ENCODE measurements around the gene SLC39A10. TPM values are rescaled to one million over a fixed set of nuclear protein-coding genes. Genes with fewer than 3 reads are reported as not detected.

Gene SLC39A10
- total and polyA plus RNA-seq, 9 donors = 9.1 to 33.5 (median 26.4) TPM

DNA sequence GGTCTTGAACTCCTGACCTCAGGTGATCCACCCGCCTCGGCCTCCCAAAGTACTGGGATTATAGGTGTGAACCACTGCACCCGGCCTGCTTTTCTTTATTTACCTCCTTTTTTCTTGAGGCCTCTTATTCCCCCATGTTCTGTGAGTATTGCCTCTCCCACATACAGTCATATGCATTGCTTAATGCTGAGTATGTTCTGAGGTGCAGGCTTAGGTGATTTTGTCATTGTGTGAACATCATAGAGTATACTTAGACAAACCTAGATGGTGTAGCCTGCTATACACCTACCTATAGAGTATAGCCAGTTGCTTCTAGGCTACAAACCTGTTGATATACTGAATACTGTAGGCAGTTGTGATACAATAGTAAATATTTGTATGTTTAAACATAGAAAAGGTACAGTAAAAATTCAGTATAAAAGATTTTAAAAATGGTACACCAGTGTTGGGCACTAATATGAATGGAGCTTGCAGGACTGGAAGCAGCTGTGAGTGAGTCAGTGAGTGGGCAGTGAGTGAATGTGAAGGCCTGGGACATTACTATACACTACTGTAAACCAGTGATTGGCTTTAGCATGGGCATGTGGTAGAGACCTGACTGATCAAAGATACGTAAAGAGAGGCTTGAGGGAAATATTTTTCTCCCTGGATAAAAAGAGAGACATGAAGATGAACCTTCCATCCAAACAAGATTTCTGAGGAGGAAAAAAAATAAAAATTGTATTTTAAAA is 17.6 kb downstream of the SLC39A10 start:
- no peak overlapping the region for H3K27ac ChIP-seq
- H3K9me3 ChIP-seq = no peaks in the 10 kb centered on the region
- DNase-seq = no peak
- no peaks in the 10 kb centered on the region for H3K4me1 ChIP-seq (ENCODE audit: insufficient read depth)
- no peaks in the 10 kb centered on the region for H3K36me3 ChIP-seq
- TF ChIP-seq POLR2A (IDR thresholded peaks at IDR 0.05) = no peak
- TF ChIP-seq EP300 (IDR thresholded peaks at IDR 0.05) = no peak
- TF ChIP-seq, protein P1, sequence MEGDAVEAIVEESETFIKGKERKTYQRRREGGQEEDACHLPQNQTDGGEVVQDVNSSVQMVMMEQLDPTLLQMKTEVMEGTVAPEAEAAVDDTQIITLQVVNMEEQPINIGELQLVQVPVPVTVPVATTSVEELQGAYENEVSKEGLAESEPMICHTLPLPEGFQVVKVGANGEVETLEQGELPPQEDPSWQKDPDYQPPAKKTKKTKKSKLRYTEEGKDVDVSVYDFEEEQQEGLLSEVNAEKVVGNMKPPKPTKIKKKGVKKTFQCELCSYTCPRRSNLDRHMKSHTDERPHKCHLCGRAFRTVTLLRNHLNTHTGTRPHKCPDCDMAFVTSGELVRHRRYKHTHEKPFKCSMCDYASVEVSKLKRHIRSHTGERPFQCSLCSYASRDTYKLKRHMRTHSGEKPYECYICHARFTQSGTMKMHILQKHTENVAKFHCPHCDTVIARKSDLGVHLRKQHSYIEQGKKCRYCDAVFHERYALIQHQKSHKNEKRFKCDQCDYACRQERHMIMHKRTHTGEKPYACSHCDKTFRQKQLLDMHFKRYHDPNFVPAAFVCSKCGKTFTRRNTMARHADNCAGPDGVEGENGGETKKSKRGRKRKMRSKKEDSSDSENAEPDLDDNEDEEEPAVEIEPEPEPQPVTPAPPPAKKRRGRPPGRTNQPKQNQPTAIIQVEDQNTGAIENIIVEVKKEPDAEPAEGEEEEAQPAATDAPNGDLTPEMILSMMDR (IDR thresholded peaks at IDR 0.05) = no peak
- H3K27me3 ChIP-seq = no peaks in the 10 kb centered on the region
- no peak overlapping the region for H3K4me3 ChIP-seq
- intact Hi-C loops (cut with DNase I) = no loop called here
- WGBS, 3 donors = 95 to 98% (median 97%) methylated on average over 4 of the region's 4 CpGs

DNA sequence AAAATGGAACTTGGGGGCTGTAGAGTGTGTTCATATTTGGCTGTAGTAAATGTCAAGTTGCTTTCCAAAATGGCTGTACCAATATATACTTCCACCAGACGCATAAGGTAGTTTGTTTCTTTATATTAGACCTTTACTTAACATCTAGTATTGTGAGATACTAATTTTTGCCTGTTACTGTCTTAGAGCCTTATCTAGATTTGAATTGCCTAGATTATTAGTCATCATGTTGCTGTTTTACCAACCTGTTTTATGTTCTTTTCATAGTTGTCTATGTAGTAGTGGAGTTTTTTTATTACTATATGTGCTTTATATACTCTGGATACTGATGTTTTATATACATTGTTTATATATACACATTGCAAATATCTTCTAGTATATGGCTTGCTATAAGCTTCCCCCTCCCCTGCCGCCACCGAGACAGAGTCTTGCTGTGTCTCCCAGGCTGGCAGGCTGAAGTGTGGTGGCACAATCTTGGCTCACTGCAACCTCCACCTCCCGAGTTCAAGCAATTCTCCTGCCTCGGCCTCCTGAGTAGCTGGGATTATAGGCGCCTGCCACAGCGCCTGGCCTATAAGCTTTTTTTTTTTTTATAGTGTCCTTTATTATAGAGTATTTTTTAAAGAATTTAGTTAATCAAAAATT is 18.9 kb downstream of the SLC39A10 start:
- intact Hi-C loops (cut with DNase I) = no loop called here
- TF ChIP-seq, protein P1 (IDR thresholded peaks at IDR 0.05) = no peak
- TF ChIP-seq POLR2A (IDR thresholded peaks at IDR 0.05) (no peak), EP300 (IDR thresholded peaks at IDR 0.05) (no peak)
- Histone ChIP-seq H3K27me3 (no peaks in the 10 kb centered on the region), H3K27ac (no peak overlapping the region), H3K9me3 (no peaks in the 10 kb centered on the region), H3K4me1 (ENCODE audit: insufficient read depth) (no peaks in the 10 kb centered on the region), H3K36me3 (no peaks in the 10 kb centered on the region), H3K4me3 (no peak overlapping the region)
- DNase-seq = no peak
- WGBS, 3 donors = 95 to 97% (median 97%) methylated on average over 7 of the region's 7 CpGs

DNA sequence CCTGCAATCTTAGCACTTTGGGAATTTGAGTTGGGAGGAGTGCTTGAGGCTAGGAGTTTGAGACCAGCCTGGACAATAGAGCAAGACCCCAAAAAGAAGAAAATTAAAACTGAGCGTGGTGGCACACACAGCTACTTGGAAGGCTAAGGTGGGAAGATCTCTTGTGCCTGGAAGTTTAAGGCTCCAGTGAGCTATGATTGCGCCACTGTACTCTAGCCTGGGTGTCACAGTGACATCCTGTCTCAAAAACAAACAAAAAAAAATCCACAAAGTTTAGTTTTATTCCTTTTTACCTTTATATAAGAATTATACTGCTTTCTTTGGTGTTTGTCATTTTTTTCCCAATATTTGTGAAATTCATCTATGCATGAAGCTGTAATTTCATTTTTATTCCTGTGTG is 20.3 kb downstream of the SLC39A10 start:
- intact Hi-C loops (cut with DNase I) = no loop called here
- Histone ChIP-seq H3K27me3 (no peaks in the 10 kb centered on the region), H3K4me3 (no peak overlapping the region), H3K9me3 (no peaks in the 10 kb centered on the region), H3K4me1 (ENCODE audit: insufficient read depth) (no peaks in the 10 kb centered on the region), H3K27ac (no peak overlapping the region), H3K36me3 (no peaks in the 10 kb centered on the region)
- 95 to 97% (median 97%) methylated on average over 2 of the region's 2 CpGs for WGBS, 3 donors
- DNase-seq = no peak
- TF ChIP-seq POLR2A (IDR thresholded peaks at IDR 0.05) (no peak), EP300 (IDR thresholded peaks at IDR 0.05) (no peak)
- TF ChIP-seq, protein P1 (IDR thresholded peaks at IDR 0.05) = no peak

DNA sequence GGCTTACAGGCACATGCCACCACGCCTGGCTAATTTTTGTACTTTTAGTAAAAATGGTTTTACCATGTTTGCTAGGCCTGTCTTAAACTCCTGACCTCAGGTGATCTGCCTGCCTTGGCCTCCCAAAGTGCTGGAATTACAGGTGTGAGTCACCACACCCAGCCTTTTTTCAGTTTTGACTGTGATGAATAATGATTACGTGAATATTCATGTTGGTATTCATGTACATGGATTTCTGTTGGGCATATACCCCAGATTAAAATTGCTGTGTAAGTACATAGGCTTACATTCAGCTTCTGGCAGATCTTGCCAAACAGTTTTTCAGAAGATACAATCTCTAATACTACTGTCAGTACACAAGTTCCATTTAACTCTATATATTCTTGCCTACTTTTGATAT is 20.9 kb downstream of the SLC39A10 start:
- no peaks in the 10 kb centered on the region for H3K9me3 ChIP-seq
- no peaks in the 10 kb centered on the region for H3K4me1 ChIP-seq (ENCODE audit: insufficient read depth)
- no peaks in the 10 kb centered on the region for H3K36me3 ChIP-seq
- intact Hi-C loops (cut with DNase I) = no loop called here
- TF ChIP-seq EP300 (IDR thresholded peaks at IDR 0.05) (no peak), POLR2A (IDR thresholded peaks at IDR 0.05) (no peak)
- TF ChIP-seq, protein P1 (IDR thresholded peaks at IDR 0.05) = no peak
- H3K27ac ChIP-seq = no peak overlapping the region
- WGBS, 3 donors = 91 to 99% (median 95%) methylated on average over 2 of the region's 2 CpGs
- H3K4me3 ChIP-seq = no peak overlapping the region
- no peak for DNase-seq
- H3K27me3 ChIP-seq = no peaks in the 10 kb centered on the region

Data from ovary (tissue), 9 donors.